MM.1S (cell line): Measurements from ENCODE around the gene MIGA2.

Experiments used
- EZH2 ChIP-seq: fragments of 300-600 bp; sonication (generic); optimal IDR thresholded peaks from 2 replicates; pipeline ENCODE3; 2017; ENCODE audit warnings: low read depth, mild to moderate bottlenecking, antibody characterized with exemption, low read length, mixed read lengths
- TF ChIP-seq, protein P1 (sequence below): fragments of 300-600 bp; sonication (generic); IDR thresholded peaks from 2 replicates; pipeline ENCODE4 v1.5.1; 2016; ENCODE audit warnings: antibody characterized with exemption, low read length, mixed read lengths

- TF ChIP-seq, protein P1, sequence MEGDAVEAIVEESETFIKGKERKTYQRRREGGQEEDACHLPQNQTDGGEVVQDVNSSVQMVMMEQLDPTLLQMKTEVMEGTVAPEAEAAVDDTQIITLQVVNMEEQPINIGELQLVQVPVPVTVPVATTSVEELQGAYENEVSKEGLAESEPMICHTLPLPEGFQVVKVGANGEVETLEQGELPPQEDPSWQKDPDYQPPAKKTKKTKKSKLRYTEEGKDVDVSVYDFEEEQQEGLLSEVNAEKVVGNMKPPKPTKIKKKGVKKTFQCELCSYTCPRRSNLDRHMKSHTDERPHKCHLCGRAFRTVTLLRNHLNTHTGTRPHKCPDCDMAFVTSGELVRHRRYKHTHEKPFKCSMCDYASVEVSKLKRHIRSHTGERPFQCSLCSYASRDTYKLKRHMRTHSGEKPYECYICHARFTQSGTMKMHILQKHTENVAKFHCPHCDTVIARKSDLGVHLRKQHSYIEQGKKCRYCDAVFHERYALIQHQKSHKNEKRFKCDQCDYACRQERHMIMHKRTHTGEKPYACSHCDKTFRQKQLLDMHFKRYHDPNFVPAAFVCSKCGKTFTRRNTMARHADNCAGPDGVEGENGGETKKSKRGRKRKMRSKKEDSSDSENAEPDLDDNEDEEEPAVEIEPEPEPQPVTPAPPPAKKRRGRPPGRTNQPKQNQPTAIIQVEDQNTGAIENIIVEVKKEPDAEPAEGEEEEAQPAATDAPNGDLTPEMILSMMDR, result no peak
- TF ChIP-seq EZH2, result no peak
Measured at GRCh38 chr9:129068110-129068509, 31.7 kb downstream of the MIGA2 start.
